Left lung (tissue), 10 donors: ENCODE measurements around the gene FAAH2. TPM values are rescaled to one million over a fixed set of nuclear protein-coding genes. Genes with fewer than 3 reads are reported as not detected.
A peak's percentile ranks its signal among the peaks of the same experiment; 100 is the strongest.

ENCODE experiments used
- ATAC-seq: fragments of 200-7000 bp; cut with Tn5 transposase; one replicate; pipeline ENCODE4 v1.9.1; 2020; ENCODE audit warnings: moderate library complexity
- DNase-seq, 4 donors: peaks; one replicate each; pipeline ENCODE4 v3.0.0-alpha.2; 2013 to 2020
- H3K27ac ChIP-seq, 2 donors: fragments of 200-600 bp; sonication (generic) in 1 of 2; one replicate each; pipeline versions ENCODE4 v1.5.0 to v1.8.0; 2020 to 2021
- H3K27me3 ChIP-seq, 2 donors: fragments of 200-600 bp; sonication (generic) in 1 of 2; one replicate each; pipeline versions ENCODE4 v1.5.0 to v1.8.0; 2020 to 2021
- H3K36me3 ChIP-seq, 2 donors: fragments of 200-600 bp; sonication (generic) in 1 of 2; one replicate each; pipeline versions ENCODE4 v1.5.0 to v1.8.0; 2020 to 2021
- H3K4me1 ChIP-seq, 2 donors: fragments of 200-600 bp; one replicate each; pipeline ENCODE4 v1.8.0; 2021
- H3K4me3 ChIP-seq, 2 donors: fragments of 200-600 bp; sonication (generic) in 1 of 2; one replicate each; pipeline versions ENCODE4 v1.5.0 to v1.8.0; 2020 to 2021; ENCODE audit warnings: mild to moderate bottlenecking in 1 of 2
- H3K9me3 ChIP-seq, 2 donors: fragments of 200-600 bp; sonication (generic) in 1 of 2; one replicate each; pipeline versions ENCODE4 v1.5.0 to v1.8.0; 2020 to 2021
- CTCF ChIP-seq, 2 donors: fragments of 200-600 bp; sonication (generic) in 1 of 2; IDR thresholded peaks; one replicate each; pipeline versions ENCODE4 v1.5.0 to v1.8.0; 2021; ENCODE audit warnings: antibody characterized with exemption in 2 of 2
- intact Hi-C, 2 donors: fragments of 100-400 bp; cut with DNase I; formaldehyde crosslinking; loops; one replicate each; pipeline versions ENCODE4 v1.11.2 to v1.14.2; 2022
- polyA plus RNA-seq, 6 donors: library from polyadenylated mRNA; unstranded; fragments of 120-200 nt; gene quantifications; one replicate each; pipeline ENCODE4 v1.2.1, GENCODE V29; 2013; ENCODE audit not compliant: insufficient read length in 6 of 6
- total RNA-seq, 2 donors: library from RNA; stranded (reverse); fragmentation: NEBNext Ultra II Directional; extraction: Animal tissue kit (Norgen Biotek cat#: 25700); gene quantifications; one replicate each; pipeline ENCODE4 v1.2.1, GENCODE V29; 2021
- donor health status: DM: no; HTN: yes; CAD: no.
- donor health status: DM: no; HTN: no; CAD: no.

FAAH2 gene
- total and polyA plus RNA-seq, 8 donors, result 5.0 to 9.6 (median 6.5) TPM

DNA sequence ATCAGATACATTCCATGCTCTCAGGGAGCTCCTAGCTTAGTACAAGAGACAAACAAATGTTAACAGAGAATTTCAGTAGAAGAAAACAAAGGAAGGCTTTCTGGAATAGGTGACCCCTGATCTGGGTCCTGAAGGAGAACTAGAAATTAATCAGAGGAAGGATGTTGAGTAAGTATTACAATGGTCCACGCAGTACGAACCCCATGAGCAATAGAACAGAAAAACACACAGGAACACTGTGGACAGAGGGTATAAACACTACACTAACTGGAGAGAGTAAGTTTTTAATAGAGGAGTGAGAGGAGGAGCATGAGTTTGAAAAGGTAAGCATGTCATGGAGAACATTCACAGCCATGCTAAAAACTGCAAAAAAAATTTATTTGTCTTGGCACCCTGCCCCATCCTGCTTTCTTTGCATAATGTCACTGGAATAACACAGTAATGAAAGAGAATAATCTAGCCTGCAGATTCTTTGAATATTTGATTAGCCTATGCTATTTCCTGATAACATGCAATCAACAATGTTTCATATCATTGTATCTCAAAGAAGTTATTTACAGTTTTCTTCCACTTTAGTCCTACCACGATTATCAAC, 165.0 kb downstream of the FAAH2 start:
- no peaks in the 10 kb centered on the region for H3K9me3 ChIP-seq
- H3K27me3 ChIP-seq, result no peaks in the 10 kb centered on the region
- ATAC-seq, result no peak
- intact Hi-C loops, result no loop called here
- no peak for TF ChIP-seq CTCF (IDR thresholded peaks at IDR 0.05)
- H3K36me3 ChIP-seq, result no peaks in the 10 kb centered on the region
- no peaks in the 10 kb centered on the region for H3K4me1 ChIP-seq
- H3K4me3 ChIP-seq, result no peak overlapping the region
- DNase-seq, result no peak
- H3K27ac ChIP-seq, result no peak overlapping the region

GRCh38 chrX:57453901-57454300, 167.4 kb downstream of the FAAH2 start:
- no peaks in the 10 kb centered on the region for H3K36me3 ChIP-seq
- DNase-seq (no peak), ATAC-seq (peak; percentile 64)
- H3K27ac ChIP-seq, result no peak overlapping the region
- intact Hi-C loops, result no loop called here
- H3K4me1 ChIP-seq, result no peaks in the 10 kb centered on the region
- H3K4me3 ChIP-seq, result no peak overlapping the region
- TF ChIP-seq CTCF (IDR thresholded peaks at IDR 0.05), result peak; percentile 12 to 55
- no peaks in the 10 kb centered on the region for H3K27me3 ChIP-seq
- H3K9me3 ChIP-seq, result no peaks in the 10 kb centered on the region

- no peak for ATAC-seq
- Histone ChIP-seq H3K27ac (no peak overlapping the region), H3K4me3 (no peak overlapping the region), H3K27me3 (no peaks in the 10 kb centered on the region), H3K4me1 (no peaks in the 10 kb centered on the region), H3K36me3 (no peaks in the 10 kb centered on the region), H3K9me3 (peaks cover 0 to 2% of the 10 kb centered on the region in 2 donors)
- no peak for TF ChIP-seq CTCF (IDR thresholded peaks at IDR 0.05)
- intact Hi-C loops, result no loop called here
- DNase-seq, result no peak
Observed at GRCh38 chrX:57481514-57481913, 195.0 kb downstream of the FAAH2 start.

- ATAC-seq (no peak), DNase-seq (no peak)
- H3K4me1 ChIP-seq, result no peaks in the 10 kb centered on the region
- H3K4me3 ChIP-seq, result no peak overlapping the region
- no peaks in the 10 kb centered on the region for H3K36me3 ChIP-seq
- no peak for TF ChIP-seq CTCF (IDR thresholded peaks at IDR 0.05)
- no peaks in the 10 kb centered on the region for H3K27me3 ChIP-seq
- no peak overlapping the region for H3K27ac ChIP-seq
- intact Hi-C loops, result no loop called here
- no peaks in the 10 kb centered on the region for H3K9me3 ChIP-seq
Observed at GRCh38 chrX:57516491-57516890, 230.0 kb downstream of the FAAH2 start.

DNA sequence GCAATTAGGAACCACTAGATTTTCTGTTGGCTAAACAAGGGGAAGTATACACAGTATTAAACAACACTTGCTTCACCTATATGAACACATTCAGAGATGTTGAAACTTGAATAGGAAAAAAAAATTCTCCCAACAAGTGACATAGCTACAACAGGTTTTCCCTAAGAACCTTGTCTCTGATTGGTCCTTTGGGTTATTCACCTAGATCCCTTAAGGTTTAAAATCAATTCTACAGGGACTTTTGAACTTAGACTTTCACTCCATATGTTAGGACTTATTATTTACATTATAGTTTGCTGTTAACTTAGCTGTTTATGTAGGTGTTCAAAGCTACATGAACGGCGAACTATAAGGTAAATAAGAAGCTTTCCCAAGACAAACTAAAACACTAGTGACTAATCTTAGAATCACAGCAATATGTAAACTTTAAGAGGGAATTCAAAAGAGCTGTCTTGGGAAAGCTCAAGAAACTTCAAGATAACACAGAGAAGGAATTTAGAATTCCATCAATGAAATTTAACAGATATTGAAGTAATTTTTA, 233.1 kb downstream of the FAAH2 start:
- TF ChIP-seq CTCF (IDR thresholded peaks at IDR 0.05), result no peak
- H3K27ac ChIP-seq, result no peak overlapping the region
- no peak for DNase-seq
- H3K36me3 ChIP-seq, result no peaks in the 10 kb centered on the region
- intact Hi-C loops, result no loop called here
- H3K4me1 ChIP-seq, result no peaks in the 10 kb centered on the region
- no peaks in the 10 kb centered on the region for H3K27me3 ChIP-seq
- no peak overlapping the region for H3K4me3 ChIP-seq
- no peak for ATAC-seq
- H3K9me3 ChIP-seq, result no peaks in the 10 kb centered on the region
